ENCODE results near the gene UBE2QL1.

UBE2QL1 gene

DNA sequence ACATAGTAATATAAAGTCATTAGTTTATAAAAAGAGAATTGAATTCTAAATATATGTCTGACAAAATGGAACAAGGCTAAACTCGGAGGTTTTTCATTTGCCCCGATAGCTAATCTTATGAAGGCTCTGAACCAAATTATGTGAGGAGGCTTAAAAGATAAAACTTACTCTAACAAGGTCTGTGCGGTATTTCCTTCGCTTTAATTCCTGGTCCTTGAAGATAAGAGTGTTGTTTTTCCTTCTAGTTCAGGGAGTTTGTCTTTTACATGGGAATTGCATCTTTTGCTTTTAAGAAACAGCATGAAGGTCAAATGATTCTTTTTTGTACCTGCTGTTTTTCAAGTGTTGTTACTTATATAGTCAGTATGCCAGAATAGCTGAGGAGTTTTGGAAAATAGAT is 68.2 kb downstream of the UBE2QL1 start:
- DNase-seq: no peak
- H3K27ac ChIP-seq: no peak overlapping the region

DNA sequence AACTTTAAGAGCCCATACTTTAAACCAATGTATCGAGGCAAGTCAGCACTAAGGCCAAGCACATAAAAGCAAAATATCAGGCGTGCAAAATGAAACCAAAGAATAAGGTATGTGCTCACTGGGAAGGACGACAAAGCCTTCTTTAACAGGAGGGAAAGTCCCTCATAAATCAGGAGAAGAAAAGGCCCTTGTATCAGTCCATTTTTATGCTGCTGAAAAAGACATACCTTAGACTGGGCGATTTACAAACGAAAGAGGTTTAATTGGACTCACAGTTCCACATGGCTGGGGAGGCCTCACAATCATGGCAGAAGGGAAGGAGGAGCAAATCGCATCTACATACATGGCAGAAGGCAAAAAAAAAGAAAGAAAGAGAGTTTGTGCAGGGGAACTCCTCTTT is 68.9 kb downstream of the UBE2QL1 start:
- H3K27me3 ChIP-seq (replicated peaks): no peaks in the 10 kb centered on the region
- H3K36me3 ChIP-seq (replicated peaks): no peaks in the 10 kb centered on the region
- TF ChIP-seq, protein P1, sequence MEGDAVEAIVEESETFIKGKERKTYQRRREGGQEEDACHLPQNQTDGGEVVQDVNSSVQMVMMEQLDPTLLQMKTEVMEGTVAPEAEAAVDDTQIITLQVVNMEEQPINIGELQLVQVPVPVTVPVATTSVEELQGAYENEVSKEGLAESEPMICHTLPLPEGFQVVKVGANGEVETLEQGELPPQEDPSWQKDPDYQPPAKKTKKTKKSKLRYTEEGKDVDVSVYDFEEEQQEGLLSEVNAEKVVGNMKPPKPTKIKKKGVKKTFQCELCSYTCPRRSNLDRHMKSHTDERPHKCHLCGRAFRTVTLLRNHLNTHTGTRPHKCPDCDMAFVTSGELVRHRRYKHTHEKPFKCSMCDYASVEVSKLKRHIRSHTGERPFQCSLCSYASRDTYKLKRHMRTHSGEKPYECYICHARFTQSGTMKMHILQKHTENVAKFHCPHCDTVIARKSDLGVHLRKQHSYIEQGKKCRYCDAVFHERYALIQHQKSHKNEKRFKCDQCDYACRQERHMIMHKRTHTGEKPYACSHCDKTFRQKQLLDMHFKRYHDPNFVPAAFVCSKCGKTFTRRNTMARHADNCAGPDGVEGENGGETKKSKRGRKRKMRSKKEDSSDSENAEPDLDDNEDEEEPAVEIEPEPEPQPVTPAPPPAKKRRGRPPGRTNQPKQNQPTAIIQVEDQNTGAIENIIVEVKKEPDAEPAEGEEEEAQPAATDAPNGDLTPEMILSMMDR (IDR thresholded peaks at IDR 0.05; ENCODE audit: low read depth, low read length, missing control alignments): no peak
- no peak overlapping the region for H3K27ac ChIP-seq
- no peak overlapping the region for H3K4me3 ChIP-seq (ENCODE audit: low read depth, low read length)
- DNase-seq: no peak
- in situ Hi-C loops (cut with HindIII; ENCODE audit: low pct_ligation_motif_present, low sequenced_read_pairs): no loop called here

More for the DNA sequence above, 68.2 kb downstream of the UBE2QL1 start:
- TF ChIP-seq, protein P1 (IDR thresholded peaks at IDR 0.05; ENCODE audit: low read depth, low read length, missing control alignments): no peak
- Histone ChIP-seq H3K36me3 (replicated peaks) (no peaks in the 10 kb centered on the region), H3K27me3 (replicated peaks) (no peaks in the 10 kb centered on the region), H3K4me3 (ENCODE audit: low read depth, low read length) (no peak overlapping the region)
- in situ Hi-C loops (cut with HindIII; ENCODE audit: low pct_ligation_motif_present, low sequenced_read_pairs): no loop called here

DNA sequence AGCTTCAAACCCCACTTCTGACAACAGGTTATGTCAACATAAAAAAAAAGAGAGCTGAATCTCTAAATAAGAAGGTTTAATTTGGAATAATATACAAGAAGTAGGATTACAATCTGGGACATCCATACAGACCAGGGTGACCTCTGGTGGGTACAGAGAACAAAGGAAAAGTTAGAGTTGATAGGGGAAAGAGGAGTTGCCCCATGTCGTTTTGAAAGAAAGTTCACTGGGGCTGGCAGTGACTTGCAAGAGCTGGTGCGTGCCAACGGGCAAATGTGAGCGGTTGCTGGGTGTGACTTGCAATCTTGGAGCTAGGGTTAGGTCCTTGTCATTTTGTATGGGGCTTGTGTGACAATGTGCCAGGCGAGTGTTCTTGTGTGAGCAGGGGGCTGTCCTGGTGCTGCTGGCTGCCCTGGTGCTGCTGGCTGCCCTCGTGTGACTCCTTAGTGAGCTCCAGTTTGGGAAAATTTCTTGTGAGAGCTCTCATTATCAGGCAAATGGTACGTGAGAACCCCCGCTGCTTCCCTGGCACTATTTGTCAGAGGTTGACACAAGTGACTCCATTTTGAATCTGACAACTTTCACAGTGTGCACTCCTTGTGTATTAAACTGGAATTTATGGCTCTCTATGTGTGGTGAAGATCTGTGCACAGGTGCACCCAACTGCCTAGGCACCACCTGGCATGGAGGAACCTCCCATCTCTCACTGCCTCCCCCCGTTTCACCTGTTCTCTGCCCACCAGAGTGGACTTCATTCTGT is 69.8 kb downstream of the UBE2QL1 start:
- DNase-seq: no peak
- Histone ChIP-seq H3K27ac (no peak overlapping the region), H3K36me3 (replicated peaks) (no peaks in the 10 kb centered on the region), H3K27me3 (replicated peaks) (no peaks in the 10 kb centered on the region), H3K4me3 (ENCODE audit: low read depth, low read length) (no peak overlapping the region)
- in situ Hi-C loops (cut with HindIII; ENCODE audit: low pct_ligation_motif_present, low sequenced_read_pairs): no loop called here
- TF ChIP-seq, protein P1 (IDR thresholded peaks at IDR 0.05; ENCODE audit: low read depth, low read length, missing control alignments): no peak

DNA sequence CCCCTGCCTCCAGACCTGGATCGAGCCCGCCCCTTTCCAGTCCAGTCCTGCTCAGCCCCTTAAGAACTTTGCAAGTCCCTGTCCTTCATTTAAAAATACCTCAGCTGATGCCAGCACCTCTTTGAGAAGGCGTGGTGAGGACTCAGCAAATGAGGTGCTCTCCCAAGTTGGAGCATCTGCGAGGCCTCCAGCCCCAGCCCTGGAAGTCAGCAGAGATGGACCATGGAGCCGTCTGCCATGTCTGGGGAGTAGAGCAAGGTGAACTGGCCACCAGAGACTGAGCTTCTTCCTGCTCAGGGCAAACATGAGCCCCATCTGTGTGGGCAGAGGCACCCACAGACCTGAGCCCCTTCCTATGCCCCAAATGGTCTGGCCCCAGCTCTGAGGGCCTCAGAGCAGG is 71.5 kb downstream of the UBE2QL1 start:
- Histone ChIP-seq H3K27ac (no peak overlapping the region), H3K4me3 (ENCODE audit: low read depth, low read length) (no peak overlapping the region), H3K27me3 (replicated peaks) (no peaks in the 10 kb centered on the region), H3K36me3 (replicated peaks) (no peaks in the 10 kb centered on the region)
- TF ChIP-seq, protein P1 (IDR thresholded peaks at IDR 0.05; ENCODE audit: low read depth, low read length, missing control alignments): no peak
- no peak for DNase-seq
- in situ Hi-C loops (cut with HindIII; ENCODE audit: low pct_ligation_motif_present, low sequenced_read_pairs): no loop called here

DNA sequence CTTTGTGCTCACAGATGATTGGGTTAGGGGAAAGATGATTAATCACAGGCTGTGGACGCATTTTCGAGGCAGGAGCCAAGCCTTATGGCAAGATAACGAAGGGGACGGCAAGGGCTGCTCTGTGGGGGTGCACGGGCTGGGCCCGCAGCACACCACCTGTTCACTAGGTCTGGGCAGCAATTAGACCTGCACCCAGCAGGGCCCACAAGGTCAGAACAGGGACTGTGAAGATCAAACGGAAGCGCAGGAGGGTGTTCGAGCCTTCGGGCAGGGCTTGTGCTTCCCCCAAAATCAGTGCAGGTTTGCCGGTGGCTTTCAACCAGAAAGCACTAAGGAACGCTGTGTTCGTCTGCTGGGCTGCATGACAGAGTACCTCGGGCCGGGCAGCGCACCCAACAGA is 73.7 kb downstream of the UBE2QL1 start:
- in situ Hi-C loops (cut with HindIII; ENCODE audit: low pct_ligation_motif_present, low sequenced_read_pairs): no loop called here
- DNase-seq: no peak
- H3K27ac ChIP-seq: no peak overlapping the region
- TF ChIP-seq, protein P1 (IDR thresholded peaks at IDR 0.05; ENCODE audit: low read depth, low read length, missing control alignments): no peak
- H3K36me3 ChIP-seq (replicated peaks): no peaks in the 10 kb centered on the region
- no peak overlapping the region for H3K4me3 ChIP-seq (ENCODE audit: low read depth, low read length)
- no peaks in the 10 kb centered on the region for H3K27me3 ChIP-seq (replicated peaks)

DNA sequence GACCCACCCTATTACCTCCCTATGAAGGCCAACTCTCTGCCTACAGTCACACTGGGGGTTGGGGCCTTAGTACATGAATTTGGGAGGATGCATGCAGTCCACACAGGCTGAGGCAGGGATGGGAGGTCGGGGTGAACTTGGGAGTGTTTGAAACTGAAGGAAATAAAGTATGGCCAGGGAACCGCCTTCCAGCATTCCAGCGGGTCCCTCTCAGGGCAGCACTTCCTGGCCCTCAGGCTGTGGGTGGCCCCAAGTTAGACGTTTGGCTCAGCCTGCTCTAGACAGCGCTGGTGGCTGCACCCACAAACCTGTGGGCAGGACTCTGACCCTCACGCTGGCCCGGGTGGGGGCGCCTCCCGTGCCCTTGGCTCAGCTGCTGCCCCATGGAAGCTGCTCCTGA is 74.3 kb downstream of the UBE2QL1 start:
- DNase-seq: no peak
- Histone ChIP-seq H3K27me3 (replicated peaks) (no peaks in the 10 kb centered on the region), H3K27ac (no peak overlapping the region), H3K4me3 (ENCODE audit: low read depth, low read length) (no peak overlapping the region), H3K36me3 (replicated peaks) (no peaks in the 10 kb centered on the region)
- TF ChIP-seq, protein P1 (IDR thresholded peaks at IDR 0.05; ENCODE audit: low read depth, low read length, missing control alignments): no peak
- in situ Hi-C loops (cut with HindIII; ENCODE audit: low pct_ligation_motif_present, low sequenced_read_pairs): no loop called here
